ENCODE results near the gene DHX36. TPM values are rescaled to one million over a fixed set of nuclear protein-coding genes. Genes with fewer than 3 reads are reported as not detected.

DHX36 gene, protein sequence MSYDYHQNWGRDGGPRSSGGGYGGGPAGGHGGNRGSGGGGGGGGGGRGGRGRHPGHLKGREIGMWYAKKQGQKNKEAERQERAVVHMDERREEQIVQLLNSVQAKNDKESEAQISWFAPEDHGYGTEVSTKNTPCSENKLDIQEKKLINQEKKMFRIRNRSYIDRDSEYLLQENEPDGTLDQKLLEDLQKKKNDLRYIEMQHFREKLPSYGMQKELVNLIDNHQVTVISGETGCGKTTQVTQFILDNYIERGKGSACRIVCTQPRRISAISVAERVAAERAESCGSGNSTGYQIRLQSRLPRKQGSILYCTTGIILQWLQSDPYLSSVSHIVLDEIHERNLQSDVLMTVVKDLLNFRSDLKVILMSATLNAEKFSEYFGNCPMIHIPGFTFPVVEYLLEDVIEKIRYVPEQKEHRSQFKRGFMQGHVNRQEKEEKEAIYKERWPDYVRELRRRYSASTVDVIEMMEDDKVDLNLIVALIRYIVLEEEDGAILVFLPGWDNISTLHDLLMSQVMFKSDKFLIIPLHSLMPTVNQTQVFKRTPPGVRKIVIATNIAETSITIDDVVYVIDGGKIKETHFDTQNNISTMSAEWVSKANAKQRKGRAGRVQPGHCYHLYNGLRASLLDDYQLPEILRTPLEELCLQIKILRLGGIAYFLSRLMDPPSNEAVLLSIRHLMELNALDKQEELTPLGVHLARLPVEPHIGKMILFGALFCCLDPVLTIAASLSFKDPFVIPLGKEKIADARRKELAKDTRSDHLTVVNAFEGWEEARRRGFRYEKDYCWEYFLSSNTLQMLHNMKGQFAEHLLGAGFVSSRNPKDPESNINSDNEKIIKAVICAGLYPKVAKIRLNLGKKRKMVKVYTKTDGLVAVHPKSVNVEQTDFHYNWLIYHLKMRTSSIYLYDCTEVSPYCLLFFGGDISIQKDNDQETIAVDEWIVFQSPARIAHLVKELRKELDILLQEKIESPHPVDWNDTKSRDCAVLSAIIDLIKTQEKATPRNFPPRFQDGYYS
- total RNA-seq, result 79.5 and 81.9 TPM in 2 replicates

GRCh38 chr3:154323891-154324738 lies at the start of gene DHX36:
Gene DHX36, minus strand, starts transcription at chr3:154324487. Its CDS starts 71 bp downstream, at chr3:154324416.

Small RNAs within 50 kb of the gene (small RNA-seq; reads per million reads assigned to genes)
- not detected for gene RF01210

Other genes with a start within 250 kb of the DHX36 start
- gene ARHGEF26, start 203.1 kb downstream of the DHX36 start, total RNA-seq, result 0.36 and 0.80 TPM in 2 replicates
- not detected in 2 replicates for gene GPR149, start 105.7 kb upstream of the DHX36 start, total RNA-seq

Measured in thoracic aorta endothelial cell (primary cell).